ENCODE data around the gene BANK1.
"Not testable (repeated sequence)": the region's sequence is repeated elsewhere in the genome, so short reads cannot be mapped to it uniquely, and the experiment has no call there.

BANK1 gene

GRCh38 chr4:101824500-101824899, 34.0 kb downstream of the BANK1 start:
- DNase-seq = no peak

DNA sequence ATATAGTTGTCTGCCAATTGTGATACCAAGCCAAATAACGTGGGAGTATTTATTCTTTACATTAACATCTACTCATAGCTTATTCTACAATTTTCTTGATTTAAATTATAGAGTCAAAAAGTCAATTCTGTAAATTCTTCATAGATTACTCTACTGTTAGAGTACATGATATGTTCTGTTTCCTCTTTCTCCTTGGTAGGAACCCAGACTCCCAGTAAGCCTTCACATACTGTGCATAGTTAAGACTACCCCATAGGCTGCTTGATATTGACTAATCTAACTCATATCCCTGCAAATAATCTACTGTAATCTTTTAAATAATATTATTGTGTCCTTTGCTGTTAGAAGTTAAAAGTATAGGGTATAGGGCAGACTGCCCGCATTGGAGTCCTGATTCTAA, 35.4 kb downstream of the BANK1 start:
- DNase-seq = no peak

DNA sequence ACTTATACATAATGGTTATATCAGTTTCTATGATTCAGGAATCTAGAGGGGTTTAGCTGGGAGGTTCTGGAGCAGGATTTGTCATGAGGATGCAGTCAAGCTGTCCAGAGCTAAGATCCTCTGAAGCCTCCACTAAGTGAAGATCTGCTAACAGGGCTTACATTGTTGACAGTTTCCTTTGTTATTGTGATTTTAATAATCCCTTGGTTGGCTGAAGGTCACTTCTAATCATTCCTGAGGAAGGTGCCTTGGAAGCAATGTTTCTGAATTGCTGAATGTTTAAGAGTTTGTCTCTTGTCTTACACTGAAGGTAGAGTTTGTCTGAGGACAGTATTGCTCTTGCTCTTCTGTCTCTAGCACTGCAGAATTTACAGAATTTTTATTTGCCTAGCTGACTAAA, 41.3 kb downstream of the BANK1 start:
- no peak for DNase-seq

DNA sequence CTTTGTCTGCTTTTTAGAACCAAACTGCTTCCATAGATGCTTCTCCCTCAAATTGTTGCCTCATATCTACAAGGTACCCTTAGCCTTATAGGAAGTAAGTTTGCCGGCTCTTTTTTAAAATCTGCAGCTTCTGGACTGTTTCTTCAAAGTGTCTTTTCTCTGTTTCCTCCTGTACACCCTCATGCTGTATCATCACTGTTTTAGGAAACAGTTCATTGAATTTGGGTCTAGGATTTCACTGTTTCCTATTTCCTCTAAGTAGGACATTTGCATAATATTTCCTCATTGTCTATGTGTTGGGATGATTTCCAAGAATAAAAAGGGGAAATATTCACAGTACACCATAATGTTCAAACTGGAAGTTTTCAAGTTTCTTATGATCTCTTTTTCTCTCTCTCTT, 43.0 kb downstream of the BANK1 start:
- DNase-seq = no peak

- peak; percentile 29 for DNase-seq
Observed at GRCh38 chr4:101835121-101835904, 44.8 kb downstream of the BANK1 start.

GRCh38 chr4:101843054-101843453, 52.5 kb downstream of the BANK1 start:
- no peak for DNase-seq

GRCh38 chr4:101846550-101846949, 56.0 kb downstream of the BANK1 start:
- no peak for DNase-seq

DNA sequence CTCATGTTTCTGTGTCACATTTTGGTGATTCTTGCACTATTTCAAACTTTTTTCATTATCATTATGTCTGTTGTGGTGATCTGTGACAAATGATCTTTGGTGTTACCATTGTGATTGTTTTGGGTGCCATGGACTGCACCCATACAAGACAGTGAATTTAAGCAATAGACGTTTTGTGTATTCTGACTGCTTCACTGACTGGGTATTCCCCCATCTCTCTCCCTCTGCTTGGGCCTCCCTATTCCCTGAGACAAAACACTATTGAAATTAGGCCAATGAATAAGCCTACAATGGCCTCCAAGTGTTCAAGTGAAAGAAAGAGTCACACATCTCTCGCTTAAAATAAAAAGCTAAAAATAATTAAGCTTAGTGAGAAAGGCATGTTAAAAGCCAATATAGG, 60.2 kb downstream of the BANK1 start:
- DNase-seq = no peak

- no peak for DNase-seq
Observed at GRCh38 chr4:101851672-101852071, 61.1 kb downstream of the BANK1 start.

GRCh38 chr4:101853028-101853427, 62.5 kb downstream of the BANK1 start:
- DNase-seq = no peak

GRCh38 chr4:101853691-101854090, 63.2 kb downstream of the BANK1 start:
- DNase-seq = no peak

DNA sequence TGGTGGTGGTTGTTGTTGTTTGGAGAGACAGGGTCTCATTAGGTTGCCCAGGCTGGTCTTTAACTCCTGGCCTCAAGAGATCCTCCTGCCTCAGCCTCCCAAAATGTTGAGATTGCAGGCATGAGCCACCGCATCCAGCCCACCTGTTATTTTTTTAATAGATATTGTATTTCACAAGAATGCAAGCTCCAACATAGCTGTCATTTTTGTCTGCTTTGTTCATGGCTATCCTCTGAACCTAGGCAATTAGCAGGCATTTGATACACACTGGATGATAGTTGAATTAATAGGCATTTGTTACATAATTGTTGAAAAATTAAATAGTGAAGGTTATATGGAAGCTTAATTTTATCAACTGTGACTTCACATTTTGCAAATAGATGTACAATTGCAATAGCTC, 64.7 kb downstream of the BANK1 start:
- no peak for DNase-seq

GRCh38 chr4:101856149-101856548, 65.6 kb downstream of the BANK1 start:
- DNase-seq = no peak

DNA sequence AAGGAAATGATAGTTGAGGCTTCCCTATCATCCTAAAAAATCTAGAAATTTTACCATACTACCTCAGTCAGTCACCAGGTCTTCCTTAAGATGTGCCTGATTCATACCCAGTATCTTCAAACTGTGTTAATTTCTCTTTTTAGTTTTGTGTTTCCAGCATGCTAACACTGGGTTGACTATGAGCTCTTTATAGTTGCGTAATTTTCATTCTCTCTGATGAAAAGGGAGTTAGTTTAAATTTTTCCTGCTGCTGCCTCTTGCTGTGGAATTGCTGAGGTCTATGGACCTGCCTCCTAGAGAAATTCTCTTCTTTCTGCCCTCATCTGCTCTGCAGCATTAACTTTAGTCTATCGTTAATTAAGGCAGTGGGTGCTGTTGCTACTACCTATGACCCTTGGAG, 66.6 kb downstream of the BANK1 start:
- DNase-seq = no peak

- DNase-seq = no peak
Observed at GRCh38 chr4:101858641-101859040, 68.1 kb downstream of the BANK1 start.

DNA sequence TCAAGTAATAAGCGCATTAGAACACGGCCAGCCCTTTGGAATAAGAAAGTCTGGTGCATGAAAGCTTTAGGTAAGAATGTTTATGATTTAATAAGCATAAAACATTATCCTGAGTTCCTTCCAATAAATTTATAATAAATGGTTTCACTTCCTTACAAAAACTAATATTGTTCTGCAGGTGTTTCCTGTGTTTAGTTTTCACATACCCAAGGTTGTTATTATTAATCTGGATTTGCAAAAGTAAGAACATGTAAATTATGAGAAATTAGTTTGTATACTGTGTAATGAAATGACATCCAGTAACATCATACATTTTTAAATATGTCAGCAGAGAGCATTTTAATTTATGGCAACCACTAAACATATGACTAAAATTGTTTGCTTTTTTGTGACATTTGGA, 72.1 kb downstream of the BANK1 start:
- no peak for DNase-seq

DNA sequence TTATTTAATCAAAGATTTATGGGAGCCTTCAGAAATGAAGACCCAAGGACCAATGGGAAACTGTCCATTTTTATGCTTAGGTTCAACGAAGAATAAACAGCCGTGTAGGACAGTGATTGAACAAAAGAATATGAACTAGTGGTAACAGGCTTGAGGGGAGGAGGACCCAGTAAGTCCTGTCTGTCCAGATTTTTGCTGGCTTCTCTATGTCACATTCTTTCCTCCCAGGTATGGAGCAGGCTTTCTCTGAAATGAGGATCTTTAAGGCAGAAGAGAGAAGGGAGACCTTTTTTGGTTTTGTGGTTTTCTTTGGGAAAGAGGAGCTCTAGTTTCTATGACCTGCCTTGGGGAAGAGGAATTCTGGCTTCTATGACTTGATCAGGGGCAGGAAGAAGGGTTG, 74.1 kb downstream of the BANK1 start:
- DNase-seq = no peak

DNA sequence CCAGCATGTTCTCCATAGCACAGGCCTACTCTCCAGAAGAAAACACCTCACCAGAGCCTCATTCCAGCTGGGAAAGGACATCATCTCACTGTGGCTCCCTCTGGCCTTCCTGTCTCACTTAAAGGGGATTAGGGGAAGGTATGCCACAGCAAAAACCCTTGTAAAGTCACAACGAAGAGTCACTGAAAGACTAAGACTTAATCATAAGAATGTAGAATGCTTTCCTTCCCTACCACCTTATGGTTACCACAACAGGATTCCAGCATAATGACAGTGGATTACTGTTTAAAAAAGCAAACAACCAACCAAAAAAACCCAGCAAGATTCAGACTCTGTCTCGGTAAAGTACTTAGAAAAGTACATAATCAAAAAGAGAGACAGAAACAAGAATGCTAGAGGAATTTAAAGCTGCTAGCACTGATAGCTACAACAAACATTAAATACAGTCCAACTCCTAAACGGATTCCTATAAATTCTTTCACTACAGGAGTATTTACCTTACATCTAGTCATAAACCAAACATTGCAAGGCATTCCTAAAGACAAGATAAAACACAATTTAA, 75.1 kb downstream of the BANK1 start:
- no peak for DNase-seq

DNA sequence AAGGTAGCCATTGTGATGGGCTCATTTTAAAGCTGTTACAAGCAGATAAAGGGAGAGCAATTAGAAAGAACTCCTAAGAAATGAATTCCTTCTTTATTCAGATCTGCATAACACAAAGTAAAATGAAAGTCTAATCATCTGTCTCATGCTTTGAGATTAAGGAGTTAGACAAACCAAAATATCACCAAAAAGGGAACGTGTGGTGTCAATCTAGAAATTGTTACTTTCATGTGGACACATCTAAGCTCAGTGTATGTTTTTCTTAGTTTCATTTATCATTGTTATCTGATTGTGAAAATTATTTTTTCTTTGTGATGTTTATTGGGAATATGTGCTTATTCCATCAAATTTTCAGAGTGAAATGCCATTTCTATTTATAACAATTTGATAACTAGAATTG, 80.3 kb downstream of the BANK1 start:
- no peak for DNase-seq

- no peak for DNase-seq
Observed at GRCh38 chr4:101871962-101872676, 81.6 kb downstream of the BANK1 start.

GRCh38 chr4:101885574-101885973, 95.0 kb downstream of the BANK1 start:
- no peak for DNase-seq

GRCh38 chr4:101886826-101887225, 96.3 kb downstream of the BANK1 start:
- DNase-seq = no peak

DNA sequence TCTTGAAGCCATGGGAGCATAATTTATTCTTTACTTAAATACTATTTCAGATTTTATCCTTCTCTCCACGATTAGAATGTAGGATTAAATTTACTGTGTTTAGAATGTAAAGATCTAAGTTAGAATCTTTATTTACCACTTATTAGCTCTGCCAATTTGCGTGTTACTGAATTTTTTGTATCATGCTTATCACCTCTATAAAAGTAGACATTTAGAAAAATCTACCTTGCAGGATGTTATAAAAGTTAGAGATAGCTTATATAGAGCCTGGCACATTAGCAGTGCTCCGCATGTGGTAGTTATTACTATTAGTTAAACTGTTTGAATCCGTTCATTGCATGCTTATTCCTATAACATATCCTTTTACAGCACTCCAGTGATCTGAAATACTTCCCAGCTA, 97.9 kb downstream of the BANK1 start:
- no peak for DNase-seq

GRCh38 chr4:101905527-101905926, 115.0 kb downstream of the BANK1 start:
- DNase-seq = not testable (repeated sequence)
